Activated naive CD8-positive, alpha-beta T cell treated with anti-CD3 and anti-CD28 coated beads, Interleukin-2, amount 10 ng/mL, durations not matched to agents 7 days and 5 days (primary cell): ENCODE data around the gene DNM3. TPM values are rescaled to one million over a fixed set of nuclear protein-coding genes. Genes with fewer than 3 reads are reported as not detected.
"Not testable (repeated sequence)": the region's sequence is repeated elsewhere in the genome, so short reads cannot be mapped to it uniquely, and the experiment has no call there.

ENCODE experiments used
- ATAC-seq: fragments of 150-1000 bp; cut with Tn5 transposase; one replicate; pipeline ENCODE4 v1.10.0; 2021; ENCODE audit warnings: low read depth, moderate library complexity
- POLR2A ChIA-PET: fragments of 350-600 bp; sonication (Branson Sonifier 250); formaldehyde crosslinking; loops from one replicate; lab custom pipeline; 2021; ENCODE audit warnings: antibody characterized with exemption; lab: Charles Lee
- DNase-seq: peaks from one replicate; pipeline ENCODE4 v3.0.0; 2021
- H3K27ac Mint-ChIP-seq: one replicate; pipeline ENCODE4 v1.8.0; 2022; ENCODE audit warnings: mild to moderate bottlenecking, mixed read lengths
- H3K27me3 Mint-ChIP-seq: one replicate; pipeline ENCODE4 v1.8.0; 2022; ENCODE audit warnings: mild to moderate bottlenecking, moderate library complexity, mixed read lengths
- H3K36me3 Mint-ChIP-seq: one replicate; pipeline ENCODE4 v1.8.0; 2021; ENCODE audit warnings: mild to moderate bottlenecking, mixed read lengths
- H3K4me1 Mint-ChIP-seq: one replicate; pipeline ENCODE4 v1.8.0; 2021; ENCODE audit warnings: mixed read lengths
- H3K4me3 Mint-ChIP-seq: one replicate; pipeline ENCODE4 v1.8.0; 2022; ENCODE audit warnings: mild to moderate bottlenecking, moderate library complexity, mixed read lengths
- H3K9me3 Mint-ChIP-seq: one replicate; pipeline ENCODE4 v1.8.0; 2021; ENCODE audit warnings: mixed read lengths
- total RNA-seq, 2 experiments: library from RNA; stranded (reverse); gene quantifications; one replicate each; pipeline ENCODE4 v1.2.3, GENCODE V29; 2021

Gene DNM3
- total RNA-seq, 2 experiments from 2014 or later, result 2.0 to 2.4 TPM

GRCh38 chr1:172018727-172019311 lies 177.5 kb downstream of the DNM3 start:
- no peak overlapping the region for H3K27ac Mint-ChIP-seq
- peaks cover 3% of the 10 kb centered on the region for H3K36me3 Mint-ChIP-seq
- H3K4me1 Mint-ChIP-seq, result no peaks in the 10 kb centered on the region
- peaks cover 8% of the 10 kb centered on the region for H3K27me3 Mint-ChIP-seq
- H3K9me3 Mint-ChIP-seq, result peaks cover 2% of the 10 kb centered on the region
- POLR2A ChIA-PET, result no interaction called here
- ATAC-seq, result no peak
- no peak overlapping the region for H3K4me3 Mint-ChIP-seq
- no peak for DNase-seq

GRCh38 chr1:172019976-172020375 lies 178.7 kb downstream of the DNM3 start:
- POLR2A ChIA-PET, result no interaction called here
- Mint-ChIP-seq H3K36me3 (peaks cover 3% of the 10 kb centered on the region), H3K9me3 (peaks cover 2% of the 10 kb centered on the region), H3K27me3 (peaks cover 8% of the 10 kb centered on the region), H3K4me1 (no peaks in the 10 kb centered on the region), H3K27ac (no peak overlapping the region), H3K4me3 (no peak overlapping the region)
- ATAC-seq (no peak), DNase-seq (no peak)

- Mint-ChIP-seq H3K4me1 (no peaks in the 10 kb centered on the region), H3K27me3 (peaks cover 4% of the 10 kb centered on the region), H3K36me3 (no peaks in the 10 kb centered on the region), H3K9me3 (peaks cover 1% of the 10 kb centered on the region), H3K4me3 (no peak overlapping the region), H3K27ac (no peak overlapping the region)
- DNase-seq (no peak), ATAC-seq (no peak)
- POLR2A ChIA-PET, result no interaction called here
These were observed 183.2 kb downstream of the DNM3 start for GRCh38 chr1:172024516-172024915.

GRCh38 chr1:172024944-172025738 lies 183.8 kb downstream of the DNM3 start:
- H3K4me3 Mint-ChIP-seq, H3K27ac Mint-ChIP-seq, POLR2A ChIA-PET, H3K36me3 Mint-ChIP-seq, H3K27me3 Mint-ChIP-seq, H3K9me3 Mint-ChIP-seq, ATAC-seq, DNase-seq, H3K4me1 Mint-ChIP-seq: not testable (repeated sequence)

GRCh38 chr1:172040466-172040865 lies 199.2 kb downstream of the DNM3 start:
- Mint-ChIP-seq H3K9me3 (peaks cover 4% of the 10 kb centered on the region), H3K27me3 (no peaks in the 10 kb centered on the region), H3K4me1 (peaks cover 9% of the 10 kb centered on the region), H3K27ac (no peak overlapping the region), H3K4me3 (no peak overlapping the region), H3K36me3 (peaks cover 10% of the 10 kb centered on the region)
- no peak for ATAC-seq
- DNase-seq, result no peak
- POLR2A ChIA-PET, result no interaction called here

GRCh38 chr1:172041102-172041501 lies 199.8 kb downstream of the DNM3 start:
- POLR2A ChIA-PET, result no interaction called here
- Mint-ChIP-seq H3K27ac (no peak overlapping the region), H3K27me3 (no peaks in the 10 kb centered on the region), H3K9me3 (peaks cover 4% of the 10 kb centered on the region), H3K36me3 (peaks cover 10% of the 10 kb centered on the region), H3K4me3 (no peak overlapping the region), H3K4me1 (peaks cover 9% of the 10 kb centered on the region)
- DNase-seq (no peak), ATAC-seq (no peak)

GRCh38 chr1:172041742-172042141 lies 200.4 kb downstream of the DNM3 start:
- Mint-ChIP-seq H3K4me3 (no peak overlapping the region), H3K27ac (no peak overlapping the region), H3K9me3 (peaks cover 4% of the 10 kb centered on the region), H3K4me1 (peaks cover 9% of the 10 kb centered on the region), H3K27me3 (no peaks in the 10 kb centered on the region), H3K36me3 (peaks cover 10% of the 10 kb centered on the region)
- DNase-seq (no peak), ATAC-seq (no peak)
- POLR2A ChIA-PET, result no interaction called here

- Mint-ChIP-seq H3K4me1 (peaks cover 9% of the 10 kb centered on the region), H3K27me3 (no peaks in the 10 kb centered on the region), H3K27ac (no peak overlapping the region), H3K4me3 (no peak overlapping the region), H3K9me3 (peaks cover 4% of the 10 kb centered on the region), H3K36me3 (peaks cover 11% of the 10 kb centered on the region)
- ATAC-seq (no peak), DNase-seq (no peak)
- POLR2A ChIA-PET, result no interaction called here
These were observed 202.6 kb downstream of the DNM3 start for GRCh38 chr1:172043900-172044299.

GRCh38 chr1:172051898-172052297 lies 210.6 kb downstream of the DNM3 start:
- H3K27ac Mint-ChIP-seq, result no peak overlapping the region
- H3K4me3 Mint-ChIP-seq, result no peak overlapping the region
- ATAC-seq (no peak), DNase-seq (no peak)
- H3K9me3 Mint-ChIP-seq, result no peaks in the 10 kb centered on the region
- no peaks in the 10 kb centered on the region for H3K27me3 Mint-ChIP-seq
- POLR2A ChIA-PET, result no interaction called here
- peaks cover 3% of the 10 kb centered on the region for H3K36me3 Mint-ChIP-seq
- H3K4me1 Mint-ChIP-seq, result peaks cover 5% of the 10 kb centered on the region

GRCh38 chr1:172054172-172054571 lies 212.9 kb downstream of the DNM3 start:
- H3K27ac Mint-ChIP-seq, result no peak overlapping the region
- H3K9me3 Mint-ChIP-seq, result no peaks in the 10 kb centered on the region
- no peak for DNase-seq
- H3K27me3 Mint-ChIP-seq, result no peaks in the 10 kb centered on the region
- no peak for ATAC-seq
- H3K36me3 Mint-ChIP-seq, result peaks cover 1% of the 10 kb centered on the region
- POLR2A ChIA-PET, result no interaction called here
- H3K4me3 Mint-ChIP-seq, result no peak overlapping the region
- H3K4me1 Mint-ChIP-seq, result peaks cover 5% of the 10 kb centered on the region

- H3K27ac Mint-ChIP-seq, H3K36me3 Mint-ChIP-seq, ATAC-seq, H3K27me3 Mint-ChIP-seq, H3K9me3 Mint-ChIP-seq, H3K4me1 Mint-ChIP-seq, H3K4me3 Mint-ChIP-seq, POLR2A ChIA-PET, DNase-seq: not testable (repeated sequence)
These were observed 214.6 kb downstream of the DNM3 start for GRCh38 chr1:172055816-172056419.

- DNase-seq (no peak), ATAC-seq (no peak)
- no peaks in the 10 kb centered on the region for H3K9me3 Mint-ChIP-seq
- no peaks in the 10 kb centered on the region for H3K36me3 Mint-ChIP-seq
- H3K27ac Mint-ChIP-seq, result no peak overlapping the region
- H3K4me1 Mint-ChIP-seq, result no peaks in the 10 kb centered on the region
- H3K27me3 Mint-ChIP-seq, result no peaks in the 10 kb centered on the region
- POLR2A ChIA-PET, result no interaction called here
- no peak overlapping the region for H3K4me3 Mint-ChIP-seq
These were observed 227.0 kb downstream of the DNM3 start for GRCh38 chr1:172068334-172068733.

GRCh38 chr1:172069051-172069450 lies 227.8 kb downstream of the DNM3 start:
- DNase-seq (no peak), ATAC-seq (no peak)
- POLR2A ChIA-PET, result no interaction called here
- Mint-ChIP-seq H3K27me3 (no peaks in the 10 kb centered on the region), H3K9me3 (no peaks in the 10 kb centered on the region), H3K4me3 (no peak overlapping the region), H3K4me1 (no peaks in the 10 kb centered on the region), H3K36me3 (no peaks in the 10 kb centered on the region), H3K27ac (no peak overlapping the region)

- Mint-ChIP-seq H3K4me1 (no peaks in the 10 kb centered on the region), H3K27me3 (no peaks in the 10 kb centered on the region), H3K9me3 (no peaks in the 10 kb centered on the region), H3K4me3 (no peak overlapping the region), H3K36me3 (no peaks in the 10 kb centered on the region), H3K27ac (no peak overlapping the region)
- DNase-seq (no peak), ATAC-seq (no peak)
- POLR2A ChIA-PET, result no interaction called here
These were observed 228.2 kb downstream of the DNM3 start for GRCh38 chr1:172069534-172069933.
